Stimulated activated CD4-positive, alpha-beta T cell treated with anti-CD3 and anti-CD28 coated beads, Interleukin-12 subunit alpha, Interleukin-12 subunit beta, amount 100 ng/mL, for 48 hours (primary cell): ENCODE data around the gene CYP46A1.

Experiments
- DNase-seq, 3 donors: peaks; one replicate each; pipeline ENCODE4 v3.0.0-alpha.2; 2020; ENCODE audit warnings: low read depth in 2 of 3, low spot score in 1 of 3

Gene CYP46A1

GRCh38 chr14:99673305-99674063, 10.6 kb upstream of the CYP46A1 start:
- DNase-seq: no peak

GRCh38 chr14:99674064-99674650, 9.9 kb upstream of the CYP46A1 start:
- DNase-seq: no peak

- DNase-seq: no peak
These were observed 9.2 kb upstream of the CYP46A1 start for GRCh38 chr14:99674776-99675381.

GRCh38 chr14:99675382-99675835, 8.7 kb upstream of the CYP46A1 start:
- DNase-seq: no peak

- DNase-seq: no peak
These were observed 8.1 kb upstream of the CYP46A1 start for GRCh38 chr14:99675951-99676350.

- no peak for DNase-seq
These were observed 7.4 kb upstream of the CYP46A1 start for GRCh38 chr14:99676657-99677056.

- no peak for DNase-seq
These were observed 6.6 kb upstream of the CYP46A1 start for GRCh38 chr14:99677231-99678140.

GRCh38 chr14:99678198-99678597, 5.9 kb upstream of the CYP46A1 start:
- DNase-seq: no peak

- no peak for DNase-seq
These were observed 5.0 kb upstream of the CYP46A1 start for GRCh38 chr14:99679111-99679510.

- no peak for DNase-seq
These were observed 4.6 kb upstream of the CYP46A1 start for GRCh38 chr14:99679543-99679942.

- no peak for DNase-seq
These were observed 4.1 kb upstream of the CYP46A1 start for GRCh38 chr14:99679996-99680395.

GRCh38 chr14:99681101-99681831, 2.8 kb upstream of the CYP46A1 start:
- no peak for DNase-seq

GRCh38 chr14:99681832-99682148, 2.3 kb upstream of the CYP46A1 start:
- DNase-seq: no peak

GRCh38 chr14:99682809-99683618, 1.1 kb upstream of the CYP46A1 start:
- DNase-seq: peak; percentile 63 to 81 (median 78)

GRCh38 chr14:99684410-99684934, 374 bp downstream of the CYP46A1 start:
- peak in 1 of 3 donors; percentile 3 for DNase-seq

GRCh38 chr14:99685151-99685591, 1.1 kb downstream of the CYP46A1 start:
- DNase-seq: no peak

GRCh38 chr14:99685596-99685995, 1.5 kb downstream of the CYP46A1 start:
- no peak for DNase-seq

- DNase-seq: no peak
These were observed 2.6 kb downstream of the CYP46A1 start for GRCh38 chr14:99686557-99687283.
